GM18517 (cell line): Measurements from ENCODE around the gene STEAP4.
"Not testable (repeated sequence)": the region's sequence is repeated elsewhere in the genome, so short reads cannot be mapped to it uniquely, and the experiment has no call there.

ENCODE experiments used
- ATAC-seq: cut with Tn5 transposase; IDR thresholded peaks from one replicate; pipeline ENCODE4 v1.9.1; 2021; ENCODE audit warnings: mild to moderate bottlenecking, moderate library complexity; ENCODE audit not compliant: unreplicated experiment

The STEAP4 gene

GRCh38 chr7:88274856-88275255 lies 31.8 kb downstream of the STEAP4 start:
- ATAC-seq, result not testable (repeated sequence)

- no peak for ATAC-seq
These were observed 37.1 kb downstream of the STEAP4 start for GRCh38 chr7:88269586-88269985.

DNA sequence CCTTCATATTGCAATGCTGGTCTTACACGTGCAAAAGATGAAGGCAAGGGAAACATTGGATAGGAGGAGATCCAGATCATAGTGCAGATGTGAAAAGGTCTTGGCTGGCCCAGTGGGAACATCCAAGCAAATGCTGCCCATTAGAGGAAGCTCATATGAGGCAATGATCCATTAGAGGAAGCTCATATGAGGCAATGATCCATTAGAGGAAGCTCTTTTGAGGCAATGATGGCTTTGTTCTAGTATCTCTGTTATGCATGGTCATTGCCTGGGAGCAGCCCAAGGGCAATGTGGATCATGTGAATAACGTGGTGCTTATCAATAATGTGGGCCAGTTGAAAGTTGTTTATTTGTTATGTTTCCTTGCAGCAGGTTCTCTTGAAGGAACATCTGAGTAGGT lies 37.8 kb downstream of the STEAP4 start:
- no peak for ATAC-seq

DNA sequence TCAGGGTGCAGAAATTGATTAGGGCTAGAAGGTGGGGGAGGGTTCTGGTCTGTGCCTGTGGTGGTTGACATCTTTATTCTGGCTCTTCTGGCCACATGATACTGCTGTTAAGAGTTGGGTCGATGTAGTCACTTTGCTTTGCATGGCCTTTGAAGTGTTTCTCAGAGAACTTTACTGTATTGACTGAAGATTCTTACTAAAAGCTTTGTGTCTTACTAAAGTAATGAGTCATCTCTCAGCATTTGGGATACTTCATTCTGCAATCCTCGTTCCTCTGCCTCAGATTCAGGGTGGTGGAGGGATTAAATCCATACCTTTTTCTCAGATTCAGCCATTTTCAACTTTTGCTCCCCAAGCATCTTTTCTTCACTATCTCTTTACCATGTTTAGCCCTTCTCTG lies 38.6 kb downstream of the STEAP4 start:
- ATAC-seq, result no peak

GRCh38 chr7:88267421-88267820 lies 39.3 kb downstream of the STEAP4 start:
- no peak for ATAC-seq

DNA sequence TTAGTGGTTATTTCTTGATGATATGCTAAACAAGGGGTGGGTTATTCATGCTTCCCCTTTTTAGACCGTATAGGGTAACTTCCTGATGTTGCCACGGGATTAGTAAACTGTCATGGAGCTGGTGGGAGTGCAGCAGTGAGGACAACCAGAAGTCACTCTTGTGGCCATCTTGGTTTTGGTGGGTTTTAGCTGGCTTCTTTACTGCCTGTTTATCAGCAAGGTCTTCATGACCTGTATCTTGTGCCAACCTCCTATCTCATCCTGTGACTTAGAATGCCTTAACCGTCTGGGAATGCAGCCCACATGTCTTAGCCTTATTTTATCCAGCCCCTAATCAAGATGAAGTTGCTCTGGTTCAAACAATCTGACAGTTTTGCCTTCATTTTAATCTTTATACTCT lies 41.7 kb downstream of the STEAP4 start:
- ATAC-seq, result not testable (repeated sequence)

GRCh38 chr7:88262562-88262961 lies 44.1 kb downstream of the STEAP4 start:
- ATAC-seq, result no peak

DNA sequence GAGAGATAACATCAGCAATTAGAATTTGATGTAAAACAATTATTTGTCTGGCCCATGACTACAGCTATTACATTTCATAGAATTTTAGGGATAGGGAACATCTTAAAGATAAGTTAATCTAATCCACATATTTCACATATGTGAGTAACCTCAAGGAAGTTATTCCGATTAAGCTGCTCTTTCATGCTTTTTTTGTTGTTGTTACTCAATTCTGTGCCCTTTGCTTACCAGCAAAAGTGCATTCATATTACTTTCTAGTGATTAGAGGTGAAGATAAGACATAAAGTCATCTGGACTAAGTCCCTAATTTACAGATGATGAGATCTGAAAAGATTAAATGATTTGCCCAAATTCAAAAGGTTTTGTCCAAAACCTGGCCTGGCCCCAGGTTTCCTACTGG lies 46.0 kb downstream of the STEAP4 start:
- no peak for ATAC-seq

GRCh38 chr7:88259656-88260380 lies 46.9 kb downstream of the STEAP4 start:
- no peak for ATAC-seq

DNA sequence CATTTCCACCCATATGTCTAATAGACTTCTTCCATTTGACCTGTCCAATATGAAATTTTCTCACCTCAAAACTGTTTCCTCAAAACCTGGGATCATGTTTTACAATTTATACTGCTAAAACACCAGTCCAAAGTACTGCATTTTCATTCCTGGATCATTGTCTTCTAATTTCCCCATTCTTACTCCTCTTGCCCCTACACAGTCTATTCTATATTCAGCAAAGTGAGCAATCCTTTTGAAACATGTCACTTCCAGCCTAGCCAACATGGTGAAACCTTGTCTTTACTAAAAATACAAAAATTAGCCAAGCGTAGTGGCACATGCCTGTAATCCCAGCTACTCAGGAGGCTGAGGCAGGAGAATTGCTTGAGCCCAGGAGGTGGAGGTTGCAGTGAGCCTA lies 48.4 kb downstream of the STEAP4 start:
- ATAC-seq, result not testable (repeated sequence)

GRCh38 chr7:88256906-88257305 lies 49.8 kb downstream of the STEAP4 start:
- no peak for ATAC-seq

- ATAC-seq, result no peak
These were observed 51.8 kb downstream of the STEAP4 start for GRCh38 chr7:88254721-88255424.

DNA sequence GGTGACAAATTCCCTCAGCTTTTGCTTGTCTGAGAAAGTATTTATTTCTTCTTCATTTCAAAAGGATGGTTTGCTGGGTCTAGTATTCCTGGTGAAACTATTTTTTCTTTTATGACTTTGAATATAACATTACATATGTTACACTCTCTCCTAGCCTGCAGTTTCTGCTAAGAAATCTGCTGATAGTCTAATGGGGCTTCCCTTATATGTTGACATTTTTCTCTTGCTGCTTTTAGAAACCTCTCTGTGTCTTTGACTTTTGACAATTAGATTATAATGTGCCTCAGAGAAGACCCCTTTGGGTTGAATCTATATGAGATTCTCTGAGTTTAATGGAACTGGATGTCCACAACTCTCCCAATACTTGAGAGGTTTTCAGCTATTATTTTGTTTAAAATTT lies 53.1 kb downstream of the STEAP4 start:
- no peak for ATAC-seq

DNA sequence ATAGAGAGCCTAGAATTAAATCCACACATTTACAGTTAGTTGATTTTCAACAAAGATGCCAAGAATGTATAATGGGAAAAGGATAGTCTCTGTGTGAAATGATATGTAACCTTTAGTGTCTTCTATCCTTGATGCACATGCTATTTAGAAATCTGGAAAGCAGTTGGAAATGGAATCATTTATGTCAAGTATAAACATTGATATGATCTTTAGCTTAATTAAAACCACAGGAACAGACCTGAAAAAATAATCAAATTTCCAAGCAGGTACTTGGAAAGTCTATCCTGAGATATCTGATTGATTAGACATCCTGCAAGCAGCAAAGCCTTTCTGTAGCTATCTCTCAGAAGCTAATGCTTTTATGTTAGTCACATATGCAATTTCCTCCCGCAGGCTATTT lies 62.4 kb downstream of the STEAP4 start:
- no peak for ATAC-seq

- ATAC-seq, result peak; percentile 75
These were observed 63.3 kb downstream of the STEAP4 start for GRCh38 chr7:88243345-88243909.

- ATAC-seq, result no peak
These were observed 66.8 kb downstream of the STEAP4 start for GRCh38 chr7:88239852-88240251.

DNA sequence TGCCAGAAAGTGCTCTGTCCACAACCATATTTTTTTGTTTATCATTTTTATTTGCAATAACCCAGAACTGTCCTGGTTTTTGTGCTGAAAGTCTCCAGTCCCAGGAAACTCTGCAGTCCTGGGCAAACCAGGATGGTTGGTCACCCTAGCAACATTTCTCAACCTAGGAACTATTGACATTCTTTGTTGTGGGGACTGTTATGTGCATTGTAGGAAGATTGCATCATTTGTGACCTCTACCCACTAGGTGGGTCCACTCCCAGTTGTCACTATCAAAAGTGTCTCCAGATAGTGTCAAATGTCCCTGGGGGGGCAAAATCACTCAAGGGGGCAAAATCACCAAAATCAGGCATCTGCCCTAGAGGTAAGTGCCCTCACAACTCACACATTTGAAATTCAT lies 72.9 kb downstream of the STEAP4 start:
- ATAC-seq, result no peak

DNA sequence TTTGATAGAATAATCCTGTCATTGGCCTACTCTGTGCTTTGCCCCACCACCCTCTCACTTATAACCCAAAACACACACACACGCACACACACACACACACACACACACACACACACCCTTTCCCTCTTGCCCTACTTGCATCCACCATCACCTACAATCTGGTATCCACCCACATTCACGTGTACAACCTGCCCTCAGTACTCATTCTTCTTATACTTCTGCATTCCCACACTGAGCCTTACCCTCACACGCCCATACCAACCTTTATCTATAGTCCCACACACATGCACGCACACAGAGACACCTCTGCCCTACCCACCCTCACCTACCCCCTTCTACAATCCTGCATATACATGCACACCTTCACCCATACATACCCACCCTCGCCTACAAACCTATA lies 76.0 kb downstream of the STEAP4 start:
- ATAC-seq, result no peak

DNA sequence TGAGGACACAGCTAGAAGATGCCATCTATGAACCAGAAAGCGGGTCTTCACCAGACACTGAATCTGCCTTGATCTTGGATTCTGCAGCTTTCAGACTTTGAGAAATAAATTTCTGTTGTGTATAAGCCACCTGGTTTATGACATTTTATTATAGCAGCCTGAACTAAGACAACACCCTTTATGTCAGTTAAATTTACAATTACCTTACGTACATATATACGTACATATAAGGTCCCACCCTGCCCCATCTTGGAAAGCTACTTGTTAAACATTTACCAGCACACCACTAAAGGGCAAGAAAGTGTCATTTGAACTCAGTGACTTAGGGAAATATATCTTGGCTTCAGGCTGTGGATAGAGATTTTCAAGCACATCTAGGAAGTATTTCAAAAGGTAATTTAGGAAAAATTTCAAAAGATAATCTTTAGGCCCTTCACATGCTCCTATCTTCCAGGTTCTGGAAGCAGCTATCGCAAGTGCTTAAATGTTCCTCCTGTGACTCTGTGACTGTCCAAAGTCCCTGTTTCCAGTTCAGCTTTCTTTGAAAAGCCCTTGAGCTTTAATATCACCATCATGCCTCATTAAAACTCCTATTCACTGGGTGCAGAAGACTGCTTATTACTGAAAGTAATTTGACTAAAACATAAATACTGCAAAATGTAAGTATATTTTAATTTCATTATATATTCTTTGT lies 77.2 kb downstream of the STEAP4 start:
- no peak for ATAC-seq

- ATAC-seq, result no peak
These were observed 79.7 kb downstream of the STEAP4 start for GRCh38 chr7:88226886-88227516.

- ATAC-seq, result no peak
These were observed 80.5 kb downstream of the STEAP4 start for GRCh38 chr7:88226201-88226600.
